ENCODE results near the gene NFATC4.

The NFATC4 gene

DNA sequence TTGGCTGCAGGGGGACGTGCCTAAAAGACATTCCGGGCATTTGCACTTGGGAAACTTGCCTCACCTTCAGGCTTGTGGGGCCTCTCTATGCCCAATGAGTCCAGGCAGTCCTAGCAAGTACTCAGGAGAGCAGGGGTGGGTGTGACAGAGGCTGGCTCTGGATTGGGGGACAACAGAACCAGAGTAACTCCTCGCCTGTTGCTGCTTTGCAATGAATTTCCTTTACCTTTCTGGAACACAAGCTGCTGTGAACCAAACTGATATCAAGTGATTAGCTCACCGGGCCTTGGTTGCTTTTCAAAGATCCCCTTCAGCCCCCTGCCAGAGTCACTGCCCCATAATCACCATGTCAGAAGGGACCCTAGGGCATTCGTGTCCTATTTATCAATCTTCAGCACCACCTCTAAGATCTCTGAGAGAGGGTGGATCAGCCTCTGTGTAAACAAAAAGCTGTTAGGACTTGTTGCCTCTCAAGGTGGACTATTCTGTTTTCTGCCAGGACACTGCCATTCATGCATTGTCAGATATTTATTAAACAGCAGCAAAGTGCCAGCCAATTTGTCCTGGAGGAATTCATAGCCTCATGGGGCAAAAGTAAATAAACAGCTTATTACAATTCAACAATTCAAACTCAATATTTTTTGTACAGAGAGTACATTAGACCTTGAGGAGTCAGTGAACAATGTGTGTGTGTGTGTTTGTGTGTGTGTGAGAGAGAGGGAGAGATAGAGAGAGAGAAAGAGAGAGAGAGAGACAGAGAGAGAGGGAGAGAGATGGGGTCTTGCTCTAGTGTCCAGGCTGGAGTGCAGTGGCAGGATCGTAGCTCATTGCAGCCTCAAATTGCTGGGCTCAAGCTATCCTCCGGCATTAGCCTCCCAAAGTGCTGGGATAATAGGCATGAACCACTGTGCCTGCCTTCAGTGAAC, 11.3 kb downstream of the NFATC4 start:
- no peak for DNase-seq (ENCODE audit: low read depth)
- TF ChIP-seq, protein P1, sequence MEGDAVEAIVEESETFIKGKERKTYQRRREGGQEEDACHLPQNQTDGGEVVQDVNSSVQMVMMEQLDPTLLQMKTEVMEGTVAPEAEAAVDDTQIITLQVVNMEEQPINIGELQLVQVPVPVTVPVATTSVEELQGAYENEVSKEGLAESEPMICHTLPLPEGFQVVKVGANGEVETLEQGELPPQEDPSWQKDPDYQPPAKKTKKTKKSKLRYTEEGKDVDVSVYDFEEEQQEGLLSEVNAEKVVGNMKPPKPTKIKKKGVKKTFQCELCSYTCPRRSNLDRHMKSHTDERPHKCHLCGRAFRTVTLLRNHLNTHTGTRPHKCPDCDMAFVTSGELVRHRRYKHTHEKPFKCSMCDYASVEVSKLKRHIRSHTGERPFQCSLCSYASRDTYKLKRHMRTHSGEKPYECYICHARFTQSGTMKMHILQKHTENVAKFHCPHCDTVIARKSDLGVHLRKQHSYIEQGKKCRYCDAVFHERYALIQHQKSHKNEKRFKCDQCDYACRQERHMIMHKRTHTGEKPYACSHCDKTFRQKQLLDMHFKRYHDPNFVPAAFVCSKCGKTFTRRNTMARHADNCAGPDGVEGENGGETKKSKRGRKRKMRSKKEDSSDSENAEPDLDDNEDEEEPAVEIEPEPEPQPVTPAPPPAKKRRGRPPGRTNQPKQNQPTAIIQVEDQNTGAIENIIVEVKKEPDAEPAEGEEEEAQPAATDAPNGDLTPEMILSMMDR (conservative IDR thresholded peaks at IDR 0.05; ENCODE audit: low read depth, low read length): no peak
- H3K4me3 ChIP-seq (ENCODE audit: low read depth, low read length): no peak overlapping the region

- H3K4me3 ChIP-seq (ENCODE audit: low read depth, low read length): no peak overlapping the region
- TF ChIP-seq, protein P1 (conservative IDR thresholded peaks at IDR 0.05; ENCODE audit: low read depth, low read length): no peak
- no peak for DNase-seq (ENCODE audit: low read depth)
These were observed 12.1 kb downstream of the NFATC4 start for GRCh38 chr14:24379907-24380730.

GRCh38 chr14:24381363-24382063, 13.5 kb downstream of the NFATC4 start:
- TF ChIP-seq, protein P1 (conservative IDR thresholded peaks at IDR 0.05; ENCODE audit: low read depth, low read length): no peak
- H3K4me3 ChIP-seq (ENCODE audit: low read depth, low read length): no peak overlapping the region
- peak; percentile 51 for DNase-seq (ENCODE audit: low read depth)

DNA sequence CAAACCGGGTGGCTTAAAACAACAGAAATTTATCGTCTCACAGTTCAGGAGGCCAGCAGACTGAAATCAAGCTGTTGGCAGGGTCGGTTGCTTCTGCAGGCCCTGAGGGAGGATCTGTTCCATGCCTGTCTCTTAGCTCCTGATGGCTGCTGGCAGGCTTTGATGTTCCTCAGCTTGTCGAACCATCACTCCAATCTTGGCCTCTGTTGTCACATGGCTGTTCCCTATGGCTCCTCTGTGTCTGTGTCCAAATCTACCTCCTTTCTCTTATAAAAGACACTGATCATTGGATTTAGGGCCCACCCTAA, 14.0 kb downstream of the NFATC4 start:
- H3K4me3 ChIP-seq (ENCODE audit: low read depth, low read length): no peak overlapping the region
- TF ChIP-seq, protein P1 (conservative IDR thresholded peaks at IDR 0.05; ENCODE audit: low read depth, low read length): no peak
- no peak for DNase-seq (ENCODE audit: low read depth)

GRCh38 chr14:24384169-24384568, 16.2 kb downstream of the NFATC4 start:
- H3K4me3 ChIP-seq (ENCODE audit: low read depth, low read length): no peak overlapping the region
- DNase-seq (ENCODE audit: low read depth): no peak
- TF ChIP-seq, protein P1 (conservative IDR thresholded peaks at IDR 0.05; ENCODE audit: low read depth, low read length): no peak

- H3K4me3 ChIP-seq (ENCODE audit: low read depth, low read length): no peak overlapping the region
- no peak for DNase-seq (ENCODE audit: low read depth)
- TF ChIP-seq, protein P1 (conservative IDR thresholded peaks at IDR 0.05; ENCODE audit: low read depth, low read length): no peak
These were observed 17.5 kb downstream of the NFATC4 start for GRCh38 chr14:24385524-24385923.

Data from choroid plexus epithelial cell (primary cell).